GM12872 (cell line): ENCODE data around the gene FGF3.

Experiments
- TF ChIP-seq, protein P1 (sequence below): IDR thresholded peaks from 3 replicates; pipeline ENCODE4 v1.5.1; 2011; ENCODE audit warnings: low read depth, mild to moderate bottlenecking, low read length, moderate library complexity; ENCODE audit not compliant: insufficient read depth

FGF3 gene

GRCh38 chr11:69864686-69865661 lies 45.8 kb upstream of the FGF3 start:
- TF ChIP-seq, protein P1, sequence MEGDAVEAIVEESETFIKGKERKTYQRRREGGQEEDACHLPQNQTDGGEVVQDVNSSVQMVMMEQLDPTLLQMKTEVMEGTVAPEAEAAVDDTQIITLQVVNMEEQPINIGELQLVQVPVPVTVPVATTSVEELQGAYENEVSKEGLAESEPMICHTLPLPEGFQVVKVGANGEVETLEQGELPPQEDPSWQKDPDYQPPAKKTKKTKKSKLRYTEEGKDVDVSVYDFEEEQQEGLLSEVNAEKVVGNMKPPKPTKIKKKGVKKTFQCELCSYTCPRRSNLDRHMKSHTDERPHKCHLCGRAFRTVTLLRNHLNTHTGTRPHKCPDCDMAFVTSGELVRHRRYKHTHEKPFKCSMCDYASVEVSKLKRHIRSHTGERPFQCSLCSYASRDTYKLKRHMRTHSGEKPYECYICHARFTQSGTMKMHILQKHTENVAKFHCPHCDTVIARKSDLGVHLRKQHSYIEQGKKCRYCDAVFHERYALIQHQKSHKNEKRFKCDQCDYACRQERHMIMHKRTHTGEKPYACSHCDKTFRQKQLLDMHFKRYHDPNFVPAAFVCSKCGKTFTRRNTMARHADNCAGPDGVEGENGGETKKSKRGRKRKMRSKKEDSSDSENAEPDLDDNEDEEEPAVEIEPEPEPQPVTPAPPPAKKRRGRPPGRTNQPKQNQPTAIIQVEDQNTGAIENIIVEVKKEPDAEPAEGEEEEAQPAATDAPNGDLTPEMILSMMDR, result no peak

DNA sequence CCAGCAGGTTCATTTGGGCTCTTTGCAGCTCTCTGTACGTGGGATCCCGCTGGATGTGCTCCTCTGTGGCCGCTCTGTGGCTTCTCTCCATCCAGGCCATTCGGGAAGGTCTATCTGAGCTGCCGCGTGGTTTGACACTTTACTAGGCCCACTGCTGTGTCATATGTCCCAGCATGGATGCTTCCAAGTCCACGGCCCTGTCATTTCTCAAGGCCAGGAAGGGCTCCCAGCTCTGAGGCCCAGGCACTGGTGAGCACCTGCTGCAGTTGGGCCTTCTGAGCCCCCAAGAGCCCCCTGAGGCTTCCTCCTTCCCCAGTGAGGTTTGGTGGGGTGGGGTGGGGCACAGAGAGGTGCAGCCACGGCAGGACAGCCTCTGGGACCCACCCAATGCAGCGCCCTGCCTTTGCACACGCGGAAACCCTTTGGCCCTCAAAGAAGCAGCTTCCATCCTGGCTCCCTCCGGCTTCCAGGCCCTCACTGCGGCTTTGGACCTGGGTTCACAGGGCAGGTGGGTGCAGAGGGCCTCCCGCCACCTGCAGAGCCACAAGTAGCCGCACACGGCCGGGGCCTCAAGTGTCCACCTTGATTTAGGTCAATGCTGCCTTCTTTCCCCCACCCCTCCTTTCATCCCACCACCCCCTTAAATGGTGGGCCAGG lies 44.5 kb upstream of the FGF3 start:
- TF ChIP-seq, protein P1, result no peak

DNA sequence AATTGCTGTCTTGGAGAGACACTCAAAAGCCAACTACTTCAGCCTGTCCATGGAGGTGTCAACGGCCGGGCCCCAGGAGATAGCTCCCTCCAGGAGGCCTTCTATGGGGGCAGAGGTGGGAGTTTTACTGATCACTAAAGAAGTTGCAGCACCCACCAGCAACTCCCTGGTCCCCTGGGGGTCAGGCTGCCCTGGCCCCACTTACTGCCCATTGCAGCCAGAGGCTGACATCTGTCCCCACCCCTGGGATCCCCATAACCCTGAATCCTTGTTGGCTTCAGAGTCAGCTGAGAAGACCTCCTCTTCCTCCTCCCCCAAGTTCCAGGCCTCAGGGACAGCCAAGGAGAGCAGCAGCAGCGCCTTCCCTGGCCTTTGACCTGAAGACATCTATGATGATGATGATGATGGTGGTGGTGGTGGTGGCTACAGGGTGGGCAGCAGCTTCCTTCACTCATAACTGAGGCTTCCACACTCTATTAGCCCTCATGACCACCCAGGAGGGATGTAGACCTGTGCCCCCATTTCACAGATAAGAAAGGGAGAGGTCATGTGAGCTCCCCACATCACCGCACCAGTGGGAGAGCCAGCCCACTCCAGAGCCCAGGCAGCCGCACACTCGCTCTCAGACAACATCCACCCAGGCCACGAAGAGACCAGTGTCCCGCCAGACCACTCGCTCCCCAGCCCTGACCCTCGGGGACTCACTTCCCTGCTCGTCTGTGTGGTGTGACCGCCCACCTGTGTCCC lies 43.8 kb upstream of the FGF3 start:
- TF ChIP-seq, protein P1, result no peak

GRCh38 chr11:69862331-69862771 lies 43.1 kb upstream of the FGF3 start:
- TF ChIP-seq, protein P1, result no peak

- TF ChIP-seq, protein P1, result no peak
These were observed 42.7 kb upstream of the FGF3 start for GRCh38 chr11:69861901-69862300.

- TF ChIP-seq, protein P1, result no peak
These were observed 41.7 kb upstream of the FGF3 start for GRCh38 chr11:69860796-69861445.
